ENCODE measurements around the gene ATG12. TPM values are rescaled to one million over a fixed set of nuclear protein-coding genes. Genes with fewer than 3 reads are reported as not detected.

Gene ATG12
- total RNA-seq, 2 experiments from 2014 or later: 37.2 to 37.8 TPM

DNA sequence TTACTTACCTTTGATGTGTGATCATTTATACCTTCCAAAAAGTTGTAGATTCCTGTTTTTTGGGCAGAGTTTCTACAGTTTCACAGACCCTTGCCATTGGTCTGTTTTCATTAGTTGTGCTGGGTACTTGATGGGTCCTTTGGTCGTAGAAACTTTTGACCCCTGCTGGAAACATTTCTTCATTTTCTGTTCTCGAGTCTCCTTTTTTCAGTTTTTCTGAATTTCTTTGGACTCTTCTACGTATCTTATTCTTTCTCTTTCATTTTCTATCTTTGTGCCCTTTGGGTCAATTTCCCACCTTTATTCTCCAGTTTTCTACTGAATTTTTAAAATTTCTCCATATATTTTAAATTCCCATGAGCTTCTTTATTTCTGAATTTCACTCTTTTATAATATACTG lies 17.0 kb upstream of the ATG12 start:
- no peak overlapping the region for H3K4me3 Mint-ChIP-seq

DNA sequence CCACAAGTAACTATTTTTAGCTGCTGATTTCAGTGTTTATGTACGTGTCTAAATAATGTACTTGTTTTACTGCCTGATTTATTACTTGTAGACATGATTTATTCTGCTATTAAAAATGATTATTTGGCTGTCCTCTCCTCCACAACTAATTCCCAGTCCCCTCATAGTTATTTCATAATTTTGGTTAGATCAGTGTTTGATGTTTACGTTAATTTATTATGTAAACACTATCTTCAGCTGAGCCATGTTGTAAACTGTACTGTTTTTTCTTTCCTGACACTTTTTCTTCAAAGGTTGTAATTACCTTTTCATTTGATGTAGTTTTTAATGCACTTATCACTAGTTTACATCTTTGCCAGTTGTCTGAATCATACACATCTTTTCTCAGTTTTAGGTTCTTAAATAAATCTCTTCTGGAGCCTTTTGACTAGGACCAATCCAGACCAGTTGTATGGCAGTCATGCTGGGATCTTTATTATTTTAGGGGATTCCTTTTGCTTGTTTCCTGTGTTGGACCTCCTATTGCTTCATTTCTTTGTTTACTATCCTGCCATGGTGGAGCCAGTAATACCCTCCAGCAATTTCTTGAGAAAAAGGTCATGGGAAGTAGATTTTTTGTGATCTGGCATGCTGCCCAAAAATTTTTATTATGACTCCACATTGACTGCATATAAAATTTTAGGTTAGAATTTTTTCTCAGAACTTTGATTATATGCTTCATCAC lies 16.4 kb upstream of the ATG12 start:
- peaks cover 21% of the 10 kb centered on the region for H3K36me3 Mint-ChIP-seq (ENCODE audit: low read depth)
- DNase-seq (no peak), ATAC-seq (peak; percentile 39)
- H3K27ac Mint-ChIP-seq: no peak overlapping the region
- TF ChIP-seq, protein P1, sequence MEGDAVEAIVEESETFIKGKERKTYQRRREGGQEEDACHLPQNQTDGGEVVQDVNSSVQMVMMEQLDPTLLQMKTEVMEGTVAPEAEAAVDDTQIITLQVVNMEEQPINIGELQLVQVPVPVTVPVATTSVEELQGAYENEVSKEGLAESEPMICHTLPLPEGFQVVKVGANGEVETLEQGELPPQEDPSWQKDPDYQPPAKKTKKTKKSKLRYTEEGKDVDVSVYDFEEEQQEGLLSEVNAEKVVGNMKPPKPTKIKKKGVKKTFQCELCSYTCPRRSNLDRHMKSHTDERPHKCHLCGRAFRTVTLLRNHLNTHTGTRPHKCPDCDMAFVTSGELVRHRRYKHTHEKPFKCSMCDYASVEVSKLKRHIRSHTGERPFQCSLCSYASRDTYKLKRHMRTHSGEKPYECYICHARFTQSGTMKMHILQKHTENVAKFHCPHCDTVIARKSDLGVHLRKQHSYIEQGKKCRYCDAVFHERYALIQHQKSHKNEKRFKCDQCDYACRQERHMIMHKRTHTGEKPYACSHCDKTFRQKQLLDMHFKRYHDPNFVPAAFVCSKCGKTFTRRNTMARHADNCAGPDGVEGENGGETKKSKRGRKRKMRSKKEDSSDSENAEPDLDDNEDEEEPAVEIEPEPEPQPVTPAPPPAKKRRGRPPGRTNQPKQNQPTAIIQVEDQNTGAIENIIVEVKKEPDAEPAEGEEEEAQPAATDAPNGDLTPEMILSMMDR (IDR thresholded peaks at IDR 0.05): no peak
- H3K9me3 Mint-ChIP-seq: peaks cover 11% of the 10 kb centered on the region
- CTCF ChIA-PET: no interaction called here
- POLR2A ChIA-PET: no interaction called here
- H3K27me3 Mint-ChIP-seq: no peaks in the 10 kb centered on the region
- intact Hi-C loops (cut with micrococcal nuclease): no loop called here
- no peak overlapping the region for H3K4me3 Mint-ChIP-seq
- peaks cover 32% of the 10 kb centered on the region for H3K4me1 Mint-ChIP-seq (ENCODE audit: low read depth)

More for the DNA sequence above, 17.0 kb upstream of the ATG12 start:
- CTCF ChIA-PET: interaction anchor here (1.4 kb wide), 1 partner anchor 15 kb away, joined by 3 read pairs; no protein-coding TSS in a partner anchor
- DNase-seq (no peak), ATAC-seq (no peak)
- Mint-ChIP-seq H3K9me3 (peaks cover 9% of the 10 kb centered on the region), H3K27me3 (no peaks in the 10 kb centered on the region), H3K4me1 (ENCODE audit: low read depth) (peaks cover 32% of the 10 kb centered on the region), H3K27ac (no peak overlapping the region), H3K36me3 (ENCODE audit: low read depth) (peaks cover 18% of the 10 kb centered on the region)
- intact Hi-C loops (cut with micrococcal nuclease): no loop called here
- TF ChIP-seq, protein P1 (IDR thresholded peaks at IDR 0.05): no peak
- POLR2A ChIA-PET: no interaction called here

DNA sequence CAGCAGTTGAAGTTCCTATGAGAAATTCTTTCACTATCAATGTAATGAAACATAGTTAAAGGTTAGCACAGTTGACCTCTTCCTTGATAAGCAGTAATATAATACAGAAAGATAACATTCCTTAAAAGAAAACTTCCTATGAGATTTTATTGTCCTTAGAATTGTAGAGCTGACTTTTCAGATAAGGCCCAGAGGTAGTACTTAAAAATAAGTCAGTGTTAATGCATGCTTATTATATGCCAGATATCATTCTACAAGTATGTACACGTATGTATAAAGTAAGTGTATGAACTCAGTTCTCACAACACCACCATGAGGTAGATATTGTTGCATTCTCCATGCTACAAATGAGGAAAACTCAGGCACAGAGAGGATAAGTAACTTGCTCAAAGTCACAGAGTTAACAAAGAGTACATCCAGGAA lies 15.7 kb upstream of the ATG12 start:
- Mint-ChIP-seq H3K4me1 (ENCODE audit: low read depth) (peaks cover 34% of the 10 kb centered on the region), H3K27me3 (no peaks in the 10 kb centered on the region), H3K4me3 (no peak overlapping the region), H3K9me3 (peaks cover 9% of the 10 kb centered on the region), H3K36me3 (ENCODE audit: low read depth) (peaks cover 18% of the 10 kb centered on the region), H3K27ac (no peak overlapping the region)
- TF ChIP-seq, protein P1 (IDR thresholded peaks at IDR 0.05): no peak
- CTCF ChIA-PET: no interaction called here
- no peak for DNase-seq
- ATAC-seq: no peak
- POLR2A ChIA-PET: no interaction called here
- intact Hi-C loops (cut with micrococcal nuclease): no loop called here

DNA sequence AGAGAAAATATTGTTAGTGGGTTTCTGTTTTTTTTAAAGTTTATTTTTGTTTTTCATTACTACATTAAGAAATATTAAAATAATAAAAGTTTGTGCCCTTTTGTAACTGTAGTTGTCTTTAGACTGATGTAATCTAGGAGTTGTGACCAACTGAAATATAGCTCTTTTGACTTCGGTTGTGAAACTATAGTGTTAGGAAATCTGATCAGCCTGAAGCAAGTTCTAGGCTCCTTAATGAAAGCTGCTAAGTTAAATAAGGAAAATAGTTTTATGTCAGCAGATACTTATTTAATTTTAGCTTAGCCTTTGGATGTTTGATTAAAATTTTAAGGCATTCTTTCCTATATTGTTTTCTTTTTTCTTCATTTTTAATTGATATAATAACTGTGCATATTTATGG lies 14.6 kb upstream of the ATG12 start:
- no peaks in the 10 kb centered on the region for H3K27me3 Mint-ChIP-seq
- ATAC-seq (no peak), DNase-seq (no peak)
- H3K4me3 Mint-ChIP-seq: no peak overlapping the region
- TF ChIP-seq, protein P1 (IDR thresholded peaks at IDR 0.05): no peak
- CTCF ChIA-PET: interaction anchor here (1.1 kb wide), 1 partner anchor 212 kb away, joined by 3 read pairs; no protein-coding TSS in a partner anchor
- POLR2A ChIA-PET: interaction anchor here (0.7 kb wide), 1 partner anchor 572 kb away, joined by 3 read pairs; no protein-coding TSS in a partner anchor
- H3K9me3 Mint-ChIP-seq: peaks cover 9% of the 10 kb centered on the region
- peaks cover 16% of the 10 kb centered on the region for H3K36me3 Mint-ChIP-seq (ENCODE audit: low read depth)
- intact Hi-C loops (cut with micrococcal nuclease): no loop called here
- no peak overlapping the region for H3K27ac Mint-ChIP-seq
- peaks cover 39% of the 10 kb centered on the region for H3K4me1 Mint-ChIP-seq (ENCODE audit: low read depth)

DNA sequence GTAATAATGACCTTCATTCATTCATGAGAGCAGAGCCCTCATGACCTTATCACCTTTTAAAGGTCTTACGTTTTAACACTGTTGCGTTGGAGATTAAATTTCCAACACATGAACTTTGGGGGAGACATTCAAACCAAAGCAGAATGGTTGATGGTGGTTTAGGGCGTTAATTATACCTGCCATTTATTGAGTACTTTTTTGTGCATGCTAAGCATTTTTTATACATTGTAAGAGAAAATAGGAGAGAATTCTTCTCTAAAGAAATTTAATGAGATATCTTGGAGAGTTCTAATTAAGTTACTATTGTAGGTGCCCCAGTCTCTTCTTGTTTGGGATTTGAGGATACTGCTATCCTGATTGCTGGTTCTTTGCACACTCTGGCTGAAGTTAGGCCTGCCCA lies 12.8 kb upstream of the ATG12 start:
- no peaks in the 10 kb centered on the region for H3K27me3 Mint-ChIP-seq
- ATAC-seq (no peak), DNase-seq (no peak)
- CTCF ChIA-PET: no interaction called here
- H3K27ac Mint-ChIP-seq: no peak overlapping the region
- H3K4me1 Mint-ChIP-seq (ENCODE audit: low read depth): peaks cover 49% of the 10 kb centered on the region
- TF ChIP-seq, protein P1 (IDR thresholded peaks at IDR 0.05): no peak
- H3K9me3 Mint-ChIP-seq: peaks cover 9% of the 10 kb centered on the region
- POLR2A ChIA-PET: no interaction called here
- H3K4me3 Mint-ChIP-seq: no peak overlapping the region
- peaks cover 16% of the 10 kb centered on the region for H3K36me3 Mint-ChIP-seq (ENCODE audit: low read depth)
- intact Hi-C loops (cut with micrococcal nuclease): no loop called here

All from activated CD8-positive, alpha-beta T cell treated with anti-CD3 and anti-CD28 coated beads for 36 hours (primary cell).